GM21390 (cell line): ENCODE measurements around the gene LGR4.

Experiments used
- ATAC-seq: cut with Tn5 transposase; IDR thresholded peaks from one replicate; pipeline ENCODE4 v1.9.1; 2021; ENCODE audit not compliant: unreplicated experiment

The LGR4 gene

GRCh38 chr11:27429761-27430393 is 42.7 kb downstream of the LGR4 start:
- ATAC-seq, result no peak

GRCh38 chr11:27427183-27427980 is 45.2 kb downstream of the LGR4 start:
- ATAC-seq, result no peak

GRCh38 chr11:27425814-27426213 is 46.8 kb downstream of the LGR4 start:
- ATAC-seq, result no peak

DNA sequence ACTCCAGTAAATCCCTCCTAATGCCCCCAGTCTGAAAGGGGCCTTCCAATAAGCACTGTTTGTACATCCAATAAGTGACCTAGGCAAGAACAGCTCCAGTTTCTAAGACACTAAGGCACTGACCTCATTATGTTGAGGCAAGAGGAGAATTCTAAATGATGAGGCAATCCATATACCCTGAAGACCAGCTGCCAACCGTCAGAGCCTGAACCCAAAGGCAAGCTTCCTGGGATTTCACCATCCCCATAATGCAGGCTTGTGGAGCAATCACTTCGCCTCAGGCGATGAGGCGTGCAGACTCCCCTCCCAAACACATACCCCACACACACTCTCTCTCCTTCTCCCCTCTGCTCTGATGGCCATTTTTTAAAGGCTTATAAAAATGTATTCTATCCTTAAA is 49.5 kb downstream of the LGR4 start:
- no peak for ATAC-seq

GRCh38 chr11:27421819-27422494 is 50.6 kb downstream of the LGR4 start:
- ATAC-seq, result no peak

DNA sequence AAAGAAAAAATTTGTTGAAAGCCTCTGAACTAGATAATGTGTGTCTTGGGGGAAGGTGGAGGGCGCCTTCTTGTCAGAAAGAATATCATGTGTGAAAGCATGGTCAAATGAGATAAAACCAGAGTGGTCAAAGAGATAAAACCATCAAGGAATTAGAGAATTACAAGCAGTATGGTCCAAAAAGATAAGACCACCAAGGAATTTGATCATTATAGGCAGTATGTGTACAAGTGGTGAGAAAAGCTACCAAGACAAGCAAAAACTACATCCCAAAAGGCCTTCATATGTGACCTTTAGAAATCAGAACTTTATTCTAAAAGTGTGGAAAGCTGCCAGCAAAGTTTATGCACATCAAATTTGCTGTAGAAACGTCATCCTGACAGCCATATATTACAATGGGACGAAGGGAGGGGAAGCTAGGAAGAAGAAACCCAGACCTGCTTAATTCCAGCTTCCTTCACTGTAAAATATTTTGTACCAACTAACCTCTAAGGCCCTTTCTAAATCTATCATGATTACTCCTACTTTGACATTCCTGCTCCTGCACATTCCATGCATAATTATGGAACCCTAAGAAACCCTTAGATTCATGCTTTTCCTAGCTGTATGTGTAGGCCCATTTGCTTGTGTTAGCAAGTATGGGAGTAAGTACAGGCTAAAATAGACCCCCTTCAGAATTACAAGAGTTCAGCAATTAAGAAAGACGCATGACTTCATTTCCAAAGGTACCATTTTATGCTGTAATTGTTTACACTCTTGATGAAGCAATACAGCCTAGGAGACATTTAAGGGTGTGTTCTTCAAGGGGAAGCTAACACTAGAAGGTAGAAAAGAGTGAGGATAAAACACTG is 51.6 kb downstream of the LGR4 start:
- ATAC-seq, result no peak

GRCh38 chr11:27420217-27420616 is 52.4 kb downstream of the LGR4 start:
- no peak for ATAC-seq

DNA sequence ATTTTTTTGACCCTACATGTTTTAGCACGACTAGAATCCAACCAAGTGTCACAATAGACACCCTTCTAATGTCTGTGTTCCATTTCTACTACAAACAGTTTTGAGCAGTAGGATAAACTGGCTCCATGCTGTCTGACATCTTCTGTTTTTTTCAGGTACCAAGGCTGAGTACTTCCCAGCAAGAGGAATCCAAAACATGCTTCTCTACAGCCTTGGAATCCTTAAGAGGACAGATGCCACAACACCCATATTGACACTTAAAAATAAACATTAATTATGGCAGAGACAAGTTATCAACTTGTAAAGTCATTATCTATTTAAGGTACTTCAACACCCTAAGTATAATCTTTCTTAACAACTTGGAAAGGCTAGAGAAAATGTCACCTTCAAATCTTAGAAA is 54.2 kb downstream of the LGR4 start:
- no peak for ATAC-seq

GRCh38 chr11:27416568-27417176 is 55.9 kb downstream of the LGR4 start:
- no peak for ATAC-seq

GRCh38 chr11:27414644-27415043 is 57.9 kb downstream of the LGR4 start:
- ATAC-seq, result no peak

GRCh38 chr11:27413218-27413617 is 59.4 kb downstream of the LGR4 start:
- ATAC-seq, result no peak

DNA sequence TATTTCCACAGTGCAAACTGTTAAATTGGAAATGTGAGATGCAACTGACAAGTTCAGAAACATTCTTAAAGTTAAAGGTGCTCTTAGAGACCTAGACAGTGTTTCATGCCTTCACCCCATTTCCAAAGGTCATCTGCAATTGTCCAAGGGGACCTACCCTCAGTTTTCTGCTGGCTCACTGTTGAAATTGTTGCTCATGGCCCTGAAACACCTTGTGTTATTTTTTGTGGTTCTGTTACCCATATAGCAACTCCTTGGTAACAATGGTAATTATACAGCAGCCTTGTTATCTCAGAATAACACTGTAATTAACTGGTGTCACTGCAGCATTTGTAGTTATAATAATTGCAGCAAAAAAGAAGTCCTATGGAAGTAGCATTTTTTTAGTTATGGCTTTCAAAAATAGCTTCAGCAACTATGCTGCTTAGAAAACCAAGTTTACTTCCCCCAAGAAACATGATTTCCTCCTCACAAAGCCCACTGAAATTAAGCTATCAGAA is 60.3 kb downstream of the LGR4 start:
- ATAC-seq, result no peak

- no peak for ATAC-seq
Observed at GRCh38 chr11:27411328-27411727, 61.3 kb downstream of the LGR4 start.

GRCh38 chr11:27410272-27410671 is 62.3 kb downstream of the LGR4 start:
- no peak for ATAC-seq

DNA sequence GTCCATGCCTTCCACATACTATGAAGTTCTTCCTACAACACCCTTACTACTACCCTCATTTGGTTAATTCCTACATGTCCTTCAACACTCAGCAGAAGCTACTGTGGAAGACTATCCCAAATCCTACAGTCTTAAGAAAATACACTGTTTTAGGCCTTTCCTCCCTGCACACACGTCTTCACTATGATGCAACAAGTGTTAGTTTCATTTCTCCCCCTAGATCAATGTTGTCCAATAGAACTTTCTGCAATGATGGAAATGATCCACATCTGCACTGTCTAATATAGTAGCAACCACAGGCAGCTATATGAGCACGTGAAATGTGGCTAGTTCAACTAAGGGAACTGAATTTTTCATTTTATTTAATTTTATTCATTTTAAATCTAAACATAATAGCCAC is 62.8 kb downstream of the LGR4 start:
- ATAC-seq, result no peak

DNA sequence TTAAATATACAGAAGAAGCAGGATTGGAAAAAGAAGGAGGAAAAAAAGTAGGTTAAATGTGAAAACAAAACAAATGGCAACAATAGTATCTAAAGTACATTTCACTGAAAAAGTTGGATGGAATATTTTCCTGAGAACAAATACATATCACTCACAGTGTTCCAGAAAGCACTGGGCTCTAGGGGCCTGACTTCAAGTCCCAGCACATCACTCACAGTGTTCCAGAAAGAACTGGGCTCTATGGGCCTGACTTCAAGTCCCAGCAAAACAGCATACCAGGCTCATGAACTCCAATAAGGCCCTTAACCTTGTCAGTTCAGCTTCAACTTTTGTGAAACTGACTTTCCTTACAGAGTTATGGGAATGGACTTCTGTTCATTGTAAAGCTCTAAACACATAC is 63.5 kb downstream of the LGR4 start:
- ATAC-seq, result no peak

GRCh38 chr11:27408246-27408800 is 64.3 kb downstream of the LGR4 start:
- no peak for ATAC-seq

DNA sequence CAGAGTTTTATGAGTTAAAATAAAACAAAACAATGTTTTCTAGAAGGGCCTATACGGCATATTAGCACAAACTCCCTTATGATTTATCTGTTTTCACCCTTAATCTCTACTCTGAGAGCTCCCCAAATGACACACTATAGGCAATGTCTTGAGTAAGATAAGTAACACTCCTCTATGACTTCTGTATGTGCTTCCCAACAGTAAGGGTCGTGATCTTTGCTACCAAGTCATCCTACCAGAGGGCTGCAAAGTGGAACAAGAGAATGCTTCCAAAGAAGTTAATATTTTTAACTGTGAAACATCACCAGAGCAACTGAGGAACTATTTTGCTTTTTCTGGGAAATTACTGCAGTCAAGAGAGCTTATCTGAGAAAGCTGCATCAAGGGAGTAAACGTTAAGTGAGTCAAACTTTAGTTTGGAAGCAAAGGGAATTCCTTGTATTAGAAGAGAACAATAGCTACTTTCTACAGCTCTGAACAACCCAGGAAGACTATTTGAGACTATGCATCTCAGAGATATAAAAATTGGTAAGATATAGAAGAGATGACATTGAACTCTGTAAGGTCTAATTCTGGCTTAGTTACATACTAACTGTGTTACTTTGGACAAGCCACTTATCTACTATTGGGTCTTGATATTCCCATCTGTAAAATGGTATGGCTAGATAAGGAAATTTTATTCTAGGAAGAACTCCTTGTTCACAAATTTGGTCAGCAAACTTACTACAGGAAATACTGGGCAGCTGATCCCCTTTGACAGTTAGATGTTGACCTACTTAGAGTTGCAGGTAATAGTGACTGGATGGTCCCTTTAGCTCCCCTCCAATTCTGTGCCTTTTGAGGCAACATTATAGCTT is 65.9 kb downstream of the LGR4 start:
- ATAC-seq, result no peak

DNA sequence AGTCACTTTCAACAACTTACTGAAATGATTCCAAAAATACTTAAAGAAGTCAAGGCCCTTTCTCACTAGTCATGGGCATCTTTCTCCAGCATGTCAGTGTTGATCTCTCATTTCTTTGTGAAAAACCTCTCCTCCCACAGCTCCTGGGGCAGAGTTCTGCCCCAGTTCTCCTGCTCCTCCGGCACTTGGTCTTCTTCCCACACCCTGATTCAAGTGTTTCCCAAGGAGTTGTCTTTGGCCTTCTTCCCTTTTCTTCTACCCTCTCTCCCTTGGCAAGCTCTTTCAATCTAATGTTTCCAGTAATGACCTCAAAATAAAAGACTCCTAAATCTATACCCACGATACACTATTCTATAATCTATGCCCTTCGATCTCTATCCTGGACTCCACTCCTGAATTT is 67.5 kb downstream of the LGR4 start:
- no peak for ATAC-seq
